HepG2 (cell line): Measurements from ENCODE around the gene GARIN3. TPM values are rescaled to one million over a fixed set of nuclear protein-coding genes. Genes with fewer than 3 reads are reported as not detected.

Experiments used
- ATAC-seq: fragments of 200-7000 bp; cut with Tn5 transposase; 3 replicates; pipeline ENCODE4 v1.9.1; 2020; ENCODE audit warnings: mild to moderate bottlenecking, moderate library complexity
- BruUV-seq: library from RNA; stranded (reverse); fragments of 400-500 nt; replicated peaks from 2 replicates; lab custom pipeline; 2021; lab: Mats Ljungman, UMichigan
- CTCF ChIA-PET: fragments of 300-600 bp; formaldehyde crosslinking; extraction: SDS; loops from one replicate; lab custom pipeline; 2021; ENCODE audit warnings: low total read pairs, inconsistent platforms, low intra/inter-chr PET ratio; lab: Yijun Ruan, JAX
- POLR2A ChIA-PET: fragments of 350-600 bp; sonication (Branson Sonifier 250); formaldehyde crosslinking; loops from one replicate; lab custom pipeline; 2020; ENCODE audit warnings: antibody characterized with exemption, inconsistent platforms; lab: Yijun Ruan, JAX
- DNase-seq: peaks from one replicate; pipeline ENCODE4 v3.0.0-alpha.2; 2015; ENCODE audit warnings: low spot score
- FAIRE-seq: peaks from 3 replicates; lab custom pipeline; 2011; peaks lifted over from hg19 to GRCh38; lab: Jason Lieb, UNC
- H2AFZ ChIP-seq: one replicate; pipeline ENCODE4 v1.6.1; 2011; ENCODE audit warnings: low read length, inconsistent platforms
- H3K27ac ChIP-seq: fragments of 300-600 bp; 3 replicates; pipeline ENCODE4 v1.8.0; 2011; ENCODE audit warnings: mixed run types, mild to moderate bottlenecking, mixed read lengths, low read length, inconsistent platforms; ENCODE audit not compliant: insufficient read depth; ENCODE audit errors: extremely low read length
- H3K27me3 ChIP-seq, 2 experiments: fragments of 200-600 bp in 1 of 2; 2 replicates in 1 of 2; 3 replicates in 1 of 2; pipeline versions ENCODE4 v1.6.0 to v1.8.0; 2011; ENCODE audit warnings: low read length in 2 of 2, mild to moderate bottlenecking in 2 of 2, moderate library complexity in 2 of 2, inconsistent platforms in 1 of 2; ENCODE audit not compliant: insufficient read depth in 2 of 2, control insufficient read depth in 1 of 2
- H3K36me3 ChIP-seq, 2 experiments: fragments of 200-600 bp in 1 of 2; replicated peaks in 1 of 2; 2 replicates in 1 of 2; 3 replicates in 1 of 2; pipeline versions ENCODE4 v1.5.1 to v1.8.0; 2011; ENCODE audit warnings: low read length in 2 of 2, inconsistent platforms in 1 of 2; ENCODE audit not compliant: insufficient read depth in 2 of 2, control insufficient read depth in 1 of 2
- H3K4me1 ChIP-seq: 2 replicates; pipeline ENCODE4 v1.5.1; 2012; ENCODE audit warnings: low read length, inconsistent platforms; ENCODE audit not compliant: insufficient read depth
- H3K4me2 ChIP-seq: 2 replicates; pipeline ENCODE4 v1.6.0; 2011; ENCODE audit warnings: low read depth, low read length, inconsistent platforms
- H3K4me3 ChIP-seq, 3 experiments: fragments of 200-600 bp in 1 of 3; sonication (generic), shearing (Covaris generic) in 1 of 3; replicated peaks in 1 of 3; 2 replicates each; pipeline ENCODE4 v1.5.1; 2011 to 2016; ENCODE audit warnings: low read length in 3 of 3, inconsistent platforms in 2 of 3, low read depth in 2 of 3, mild to moderate bottlenecking in 2 of 3, control low read depth in 1 of 3, mixed read lengths in 1 of 3; ENCODE audit not compliant: insufficient read depth in 1 of 3
- H3K79me2 ChIP-seq: one replicate; pipeline ENCODE4 v1.6.1; 2011; ENCODE audit warnings: low read length, inconsistent platforms; ENCODE audit not compliant: insufficient read depth
- H3K9ac ChIP-seq: 2 replicates; pipeline ENCODE4 v1.6.0; 2011; ENCODE audit warnings: mild to moderate bottlenecking, low read depth, low read length, inconsistent platforms; ENCODE audit not compliant: insufficient read depth
- H3K9me3 ChIP-seq: 2 replicates; pipeline ENCODE4 v1.5.1; 2012; ENCODE audit warnings: mild to moderate bottlenecking, low read length
- H4K20me1 ChIP-seq: 2 replicates; pipeline ENCODE4 v1.6.0; 2011; ENCODE audit warnings: inconsistent platforms, mild to moderate bottlenecking, low read length, moderate library complexity; ENCODE audit not compliant: insufficient read depth
- ETS1 ChIP-seq: sonication (generic); formaldehyde crosslinking; IDR thresholded peaks from 2 replicates; pipeline ENCODE4 v1.4.0; 2020; ENCODE audit warnings: missing genetic modification reagents
- FOXA3 ChIP-seq: IDR thresholded peaks from 2 replicates; pipeline ENCODE4 v1.6.1; 2016; ENCODE audit warnings: missing genetic modification reagents, missing compliant biosample characterization
- FOXK1 ChIP-seq: sonication (generic); formaldehyde crosslinking; IDR thresholded peaks from 2 replicates; pipeline ENCODE4 v1.4.0; 2020; ENCODE audit warnings: low read depth, missing genetic modification reagents, borderline replicate concordance
- GATAD1 ChIP-seq: IDR thresholded peaks from 2 replicates; pipeline ENCODE4 v1.6.1; 2016; ENCODE audit warnings: missing genetic modification reagents, missing compliant biosample characterization
- HIVEP1 ChIP-seq: sonication (generic); formaldehyde crosslinking; IDR thresholded peaks from 2 replicates; pipeline ENCODE4 v1.4.0; 2020; ENCODE audit warnings: mild to moderate bottlenecking, missing genetic modification reagents
- HNF1B ChIP-seq: sonication (generic); formaldehyde crosslinking; IDR thresholded peaks from 2 replicates; pipeline ENCODE4 v1.5.1; 2020; ENCODE audit warnings: mild to moderate bottlenecking, moderate library complexity, missing genetic modification reagents
- IKZF4 ChIP-seq: sonication (generic); formaldehyde crosslinking; IDR thresholded peaks from 2 replicates; pipeline ENCODE4 v1.5.1; 2020; ENCODE audit warnings: borderline replicate concordance, mild to moderate bottlenecking, low read depth, missing genetic modification reagents; ENCODE audit errors: not compliant biosample characterization
- MED1 ChIP-seq: sonication (generic); formaldehyde crosslinking; IDR thresholded peaks from 2 replicates; pipeline ENCODE4 v1.4.0; 2020; ENCODE audit warnings: missing genetic modification reagents
- MEIS2 ChIP-seq: sonication (generic); formaldehyde crosslinking; IDR thresholded peaks from 2 replicates; pipeline ENCODE4 v1.9.0; 2021; ENCODE audit warnings: mild to moderate bottlenecking, missing genetic modification reagents
- SNAPC5 ChIP-seq: sonication (generic); formaldehyde crosslinking; IDR thresholded peaks from 2 replicates; pipeline ENCODE4 v1.8.1; 2023; ENCODE audit warnings: mild to moderate bottlenecking, missing genetic modification reagents, borderline replicate concordance
- SSRP1 ChIP-seq: IDR thresholded peaks from 2 replicates; pipeline ENCODE4 v1.6.1; 2016; ENCODE audit warnings: control low read depth
- THYN1 ChIP-seq: sonication (generic); formaldehyde crosslinking; IDR thresholded peaks from 2 replicates; pipeline ENCODE4 v1.8.1; 2023; ENCODE audit warnings: low read depth, mild to moderate bottlenecking, moderate library complexity, missing genetic modification reagents, borderline replicate concordance
- USF2 ChIP-seq, 2 experiments: sonication (generic) in 1 of 2; formaldehyde crosslinking in 1 of 2; IDR thresholded peaks; 2 replicates each; pipeline versions ENCODE4 v1.5.1 to v1.6.1; 2011 to 2020; ENCODE audit warnings: borderline replicate concordance in 1 of 2, low read depth in 1 of 2, low read length in 1 of 2, mild to moderate bottlenecking in 1 of 2, missing genetic modification reagents in 1 of 2, moderate library complexity in 1 of 2
- ZNF382 ChIP-seq: sonication (generic); formaldehyde crosslinking; IDR thresholded peaks from 2 replicates; pipeline ENCODE4 v1.5.0; 2020; ENCODE audit warnings: missing genetic modification reagents, mild to moderate bottlenecking, borderline replicate concordance
- ZNF510 ChIP-seq: sonication (generic); formaldehyde crosslinking; IDR thresholded peaks from 2 replicates; pipeline ENCODE4 v1.4.0; 2020; ENCODE audit warnings: low read depth, mild to moderate bottlenecking, missing genetic modification reagents
- ZNF547 ChIP-seq: sonication (generic); formaldehyde crosslinking; IDR thresholded peaks from 2 replicates; pipeline ENCODE4 v1.5.1; 2020; ENCODE audit warnings: mild to moderate bottlenecking, missing genetic modification reagents
- ZNF772 ChIP-seq: sonication (generic); formaldehyde crosslinking; IDR thresholded peaks from 2 replicates; pipeline ENCODE4 v1.5.0; 2020; ENCODE audit warnings: mild to moderate bottlenecking, missing genetic modification reagents
- ZNF780A ChIP-seq: sonication (generic); formaldehyde crosslinking; IDR thresholded peaks from 2 replicates; pipeline ENCODE4 v1.8.0; 2022; ENCODE audit warnings: mild to moderate bottlenecking, missing genetic modification reagents, moderate library complexity
- WGBS: methylation state at CpG from one replicate; pipeline ENCODE4 v1.1.6; 2017; ENCODE audit warnings: low lambda C conversion rate; 5-methylcytosine and 5-hydroxymethylcytosine counted together
- in situ Hi-C: cut with HindIII; loops from 2 replicates; pipeline ENCODE4 v1.10.0; 2017; ENCODE audit warnings: low pct_unique_long_range_greater_than_20kb; ENCODE audit not compliant: extremely low pct_ligation_motif_present
- intact Hi-C: fragments of 100-400 bp; cut with micrococcal nuclease; formaldehyde crosslinking; loops from one replicate; pipeline ENCODE4 v1.10.0; 2022; ENCODE audit not compliant: unreplicated experiment
- polyA plus RNA-seq, 8 experiments: library from polyadenylated mRNA; depleted of rRNA in 3 of 8; stranded (reverse) in 7 of 8; unstranded in 1 of 8; fragments of >200 nt; fragmentation: Illumina TruSeq in 4 of 8; extraction: Trizol in 4 of 8; gene quantifications; 2 replicates each; pipeline versions ENCODE4 v1.2.1 to v1.2.3, GENCODE V29; 2011 to 2016; ENCODE audit warnings: low read depth in 4 of 8, missing spikeins in 1 of 8, mixed read lengths in 1 of 8; ENCODE audit not compliant: insufficient read depth in 1 of 8
- total RNA-seq, 5 experiments: library from RNA; depleted of rRNA; stranded (reverse); fragments of >200 nt; fragmentation: Illumina TruSeq; extraction: Trizol; gene quantifications; 2 replicates each; pipeline ENCODE4 v1.2.3, GENCODE V29; 2016; ENCODE audit warnings: low read depth in 1 of 5

GARIN3 gene
- total and polyA plus RNA-seq, 2 of the 13 experiments (the other 11 are each of a cell fraction or from before 2014, with no cell fraction given) = not detected

DNA sequence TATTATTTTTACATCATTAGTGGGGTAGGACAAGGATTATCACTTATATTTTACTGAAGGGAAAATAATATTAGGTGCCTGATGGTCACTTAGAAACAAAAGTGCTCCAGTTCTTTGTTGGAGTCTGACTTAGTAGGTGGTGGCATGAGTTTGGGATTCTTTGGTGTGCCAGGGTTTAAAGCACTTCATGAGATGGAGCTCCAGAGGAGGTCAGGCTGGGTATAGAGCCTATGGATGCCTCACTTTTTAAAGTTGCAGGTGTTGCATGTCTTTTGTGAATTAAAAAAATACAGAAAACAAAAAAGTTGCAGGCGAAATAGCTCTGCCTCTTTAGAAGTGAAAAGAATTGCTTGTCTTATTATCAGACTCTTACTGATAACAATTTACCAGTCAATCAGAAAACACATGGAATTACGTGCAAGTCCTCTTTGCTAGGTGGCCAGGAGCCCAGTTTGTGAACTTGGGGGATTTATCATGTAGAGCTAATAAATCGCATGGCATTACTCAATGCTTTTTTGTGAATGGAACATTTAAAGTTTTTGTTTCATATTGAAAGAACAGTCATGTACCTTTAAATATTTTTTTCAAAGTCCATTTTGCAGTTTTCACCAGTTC, 16.2 kb upstream of the GARIN3 start:
- Histone ChIP-seq H3K4me3 (no peak overlapping the region), H3K4me2 (no peak overlapping the region), H4K20me1 (no peaks in the 10 kb centered on the region), H3K27ac (no peak overlapping the region), H3K9me3 (no peaks in the 10 kb centered on the region), H3K9ac (no peak overlapping the region), H3K36me3 (no peaks in the 10 kb centered on the region), H3K27me3 (peaks cover 2 to 7% of the 10 kb centered on the region in 2 experiments; a peak in 2 of 5 replicates)
- CTCF ChIA-PET = no interaction called here
- in situ Hi-C loops (no loop called here), intact Hi-C loops (no loop called here)
- FAIRE-seq (no peak), ATAC-seq (no peak)
- TF ChIP-seq MEIS2 (CRISPR knock-in tag) (no peak), HIVEP1 (CRISPR knock-in tag) (no peak), USF2 (IDR thresholded peaks at IDR 0.05; ENCODE audit: low read depth, low read length) (no peak), USF2 (CRISPR knock-in tag; IDR thresholded peaks at IDR 0.05; ENCODE audit: borderline replicate concordance) (no peak), FOXK1 (CRISPR knock-in tag) (no peak), SSRP1 (no peak), ZNF772 (no peak), THYN1 (no peak), FOXA3 (CRISPR knock-in tag) (no peak), ZNF780A (CRISPR knock-in tag) (no peak), ETS1 (CRISPR knock-in tag) (no peak), SNAPC5 (CRISPR knock-in tag) (no peak), IKZF4 (CRISPR knock-in tag) (no peak), GATAD1 (no peak), ZNF510 (no peak), ZNF382 (no peak), ZNF547 (no peak), HNF1B (CRISPR knock-in tag) (no peak), MED1 (CRISPR knock-in tag) (no peak)
- TF ChIP-seq, all 625 proteins: peak for 0
- BruUV-seq = no TSS peak
- no peak for DNase-seq
- POLR2A ChIA-PET = no interaction called here
- 20% methylated on average over 3 of the region's 3 CpGs for WGBS
- Histone ChIP-seq H3K4me1 (no peaks in the 10 kb centered on the region), H2AFZ (no peak overlapping the region), H3K79me2 (no peaks in the 10 kb centered on the region)
